K562 (cell line): ENCODE measurements around the gene EXOC3L1. TPM values are rescaled to one million over a fixed set of nuclear protein-coding genes. Genes with fewer than 3 reads are reported as not detected.
A peak's percentile ranks its signal among the peaks of the same experiment; 100 is the strongest.

Experiments
- ETS2 ChIP-seq: IDR thresholded peaks from 2 replicates; pipeline ENCODE4 v1.6.1; 2016; ENCODE audit warnings: borderline replicate concordance, missing genetic modification characterization, mild to moderate bottlenecking, moderate library complexity, missing compliant biosample characterization; ENCODE audit not compliant: poor library complexity, severe bottlenecking
- FOXM1 ChIP-seq, 2 experiments: fragments of 450-650 bp in 1 of 2; sonication (generic) in 1 of 2; formaldehyde crosslinking in 1 of 2; IDR thresholded peaks; 2 replicates each; pipeline versions ENCODE4 v1.6.1 to v1.9.0; 2017 to 2022; ENCODE audit warnings: low read depth in 2 of 2, mild to moderate bottlenecking in 2 of 2, missing genetic modification reagents in 1 of 2, moderate library complexity in 1 of 2
- GATAD2B ChIP-seq: fragments of 450-650 bp; IDR thresholded peaks from 2 replicates; pipeline ENCODE4 v1.6.1; 2017; ENCODE audit warnings: mild to moderate bottlenecking, borderline replicate concordance
- NFIC ChIP-seq: fragments of 450-650 bp; IDR thresholded peaks from 2 replicates; pipeline ENCODE4 v1.6.1; 2017; ENCODE audit warnings: mild to moderate bottlenecking, inconsistent platforms
- SAP30 ChIP-seq: fragments of 200-600 bp; sonication (generic); IDR thresholded peaks from 2 replicates; pipeline ENCODE4 v1.6.1; 2012; ENCODE audit warnings: borderline replicate concordance, low read depth, mild to moderate bottlenecking, moderate library complexity, low read length, control low read depth, inconsistent platforms; ENCODE audit not compliant: insufficient read depth, poor library complexity, severe bottlenecking
- SMAD4 ChIP-seq: fragments of 250-450 bp; sonication (Bioruptor Pico); conservative IDR thresholded peaks from 2 replicates; pipeline ENCODE4 v1.8.0; 2021; ENCODE audit warnings: inconsistent platforms, mild to moderate bottlenecking, moderate library complexity
- TGIF2 ChIP-seq: sonication (generic); formaldehyde crosslinking; IDR thresholded peaks from 2 replicates; pipeline ENCODE4 v1.8.1; 2022; ENCODE audit warnings: mild to moderate bottlenecking, missing genetic modification reagents, moderate library complexity
- TRIM24 ChIP-seq, 2 experiments: fragments of 450-650 bp; IDR thresholded peaks; 2 replicates each; pipeline ENCODE4 v1.6.1; 2016
- ZSCAN32 ChIP-seq: fragments of 450-650 bp; formaldehyde crosslinking; IDR thresholded peaks from 2 replicates; pipeline ENCODE4 v1.4.0; 2020; ENCODE audit warnings: mild to moderate bottlenecking, moderate library complexity
- polyA plus RNA-seq, 8 experiments: library from polyadenylated mRNA; depleted of rRNA in 4 of 8; stranded (reverse) in 5 of 8; unstranded in 3 of 8; fragments of >200 nt; fragmentation: Nextera tagmentation in 2 of 8; fragmentation: Illumina TruSeq in 1 of 8; extraction: Ambion mirVana in 2 of 8; extraction: Trizol in 1 of 8; gene quantifications; 2 replicates each; pipeline versions ENCODE4 v1.2.1 to v1.2.3, GENCODE V29; 2011 to 2014; ENCODE audit warnings: inconsistent platforms in 1 of 8, missing spikeins in 1 of 8
- total RNA-seq, 7 experiments: library from RNA; depleted of rRNA in 6 of 7; stranded (reverse); fragments of >200 nt in 6 of 7; fragmentation: Illumina TruSeq in 2 of 7; extraction: Trizol in 2 of 7; gene quantifications; 2 replicates each; pipeline versions ENCODE4 v1.2.1 to v1.2.3, GENCODE V29; 2011 to 2021; ENCODE audit warnings: low replicate concordance in 1 of 7
- TF ChIP-seq, protein P1 (sequence below): fragments of 450-650 bp; IDR thresholded peaks from 2 replicates; pipeline ENCODE4 v1.6.1; 2016; ENCODE audit warnings: mild to moderate bottlenecking
- TF ChIP-seq, protein P2 (sequence below), 2 experiments: fragments of 450-650 bp; formaldehyde crosslinking in 1 of 2; IDR thresholded peaks; 2 replicates each; pipeline versions ENCODE4 v1.4.0 to v1.6.1; 2014 to 2020; ENCODE audit warnings: mild to moderate bottlenecking in 2 of 2, borderline replicate concordance in 1 of 2, low read depth in 1 of 2
- TF ChIP-seq, protein P3 (sequence below): fragments of 250-450 bp; sonication (Bioruptor Pico); IDR thresholded peaks from 2 replicates; pipeline ENCODE4 v1.9.0; 2021; ENCODE audit warnings: mild to moderate bottlenecking, inconsistent platforms

EXOC3L1 gene
- total and polyA plus RNA-seq, 9 of the 15 experiments (the other 6 are each of a cell fraction or from before 2014, with no cell fraction given), result 0.08 TPM; not detected in 8

DNA sequence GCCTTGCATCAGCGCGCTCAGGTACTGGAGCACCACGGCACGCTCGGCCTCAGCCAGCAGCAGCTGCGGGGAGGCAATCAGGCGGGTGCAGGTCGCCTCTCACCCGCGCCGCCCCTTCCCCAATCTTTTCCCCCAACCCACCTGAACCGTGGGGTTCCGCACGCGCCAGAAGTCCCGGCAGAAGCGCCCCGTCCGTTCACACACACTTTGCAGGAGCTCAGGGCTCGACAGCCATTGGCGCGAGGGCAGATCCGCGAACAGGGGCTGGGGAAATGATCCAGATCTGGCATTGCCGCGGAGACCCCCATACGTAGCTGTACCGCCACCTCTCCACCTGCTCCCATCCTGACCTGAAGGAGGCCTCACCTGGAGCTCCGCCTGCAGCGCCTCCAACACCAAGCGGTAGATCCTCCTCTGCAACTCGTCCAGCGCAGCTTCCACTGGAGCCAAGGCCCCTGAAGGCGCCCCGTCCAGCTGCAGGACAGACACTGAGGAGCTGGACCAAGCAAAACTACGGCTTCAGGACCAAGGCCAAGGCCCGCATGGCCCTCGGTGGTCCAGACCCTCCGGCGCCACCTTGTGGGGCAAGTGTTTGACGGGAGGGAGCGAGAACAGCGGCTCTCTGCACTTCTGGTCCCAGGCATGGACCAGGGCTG lies 4.8 kb downstream of the EXOC3L1 start (continued):
- TF ChIP-seq FOXM1 (IDR thresholded peaks at IDR 0.05; ENCODE audit: low read depth) (no peak), FOXM1 (CRISPR knock-in tag; IDR thresholded peaks at IDR 0.05; ENCODE audit: low read depth) (0 out of 2 replicates have a peak, but pooled peaks have one; percentile 69), ETS2 (tag) (no peak), SAP30 (peak; percentile 87), ZSCAN32 (CRISPR knock-in tag) (no peak), GATAD2B (no peak), TRIM24 (IDR thresholded peaks at IDR 0.05) (no peak), SMAD4 (CRISPR knock-in tag) (peak; percentile 52; the same call in 1 of the 2 replicates), TGIF2 (CRISPR knock-in tag) (peak; percentile 90), NFIC (peak; percentile 30; the same call in 1 of the 2 replicates)
- TF ChIP-seq, protein P1, sequence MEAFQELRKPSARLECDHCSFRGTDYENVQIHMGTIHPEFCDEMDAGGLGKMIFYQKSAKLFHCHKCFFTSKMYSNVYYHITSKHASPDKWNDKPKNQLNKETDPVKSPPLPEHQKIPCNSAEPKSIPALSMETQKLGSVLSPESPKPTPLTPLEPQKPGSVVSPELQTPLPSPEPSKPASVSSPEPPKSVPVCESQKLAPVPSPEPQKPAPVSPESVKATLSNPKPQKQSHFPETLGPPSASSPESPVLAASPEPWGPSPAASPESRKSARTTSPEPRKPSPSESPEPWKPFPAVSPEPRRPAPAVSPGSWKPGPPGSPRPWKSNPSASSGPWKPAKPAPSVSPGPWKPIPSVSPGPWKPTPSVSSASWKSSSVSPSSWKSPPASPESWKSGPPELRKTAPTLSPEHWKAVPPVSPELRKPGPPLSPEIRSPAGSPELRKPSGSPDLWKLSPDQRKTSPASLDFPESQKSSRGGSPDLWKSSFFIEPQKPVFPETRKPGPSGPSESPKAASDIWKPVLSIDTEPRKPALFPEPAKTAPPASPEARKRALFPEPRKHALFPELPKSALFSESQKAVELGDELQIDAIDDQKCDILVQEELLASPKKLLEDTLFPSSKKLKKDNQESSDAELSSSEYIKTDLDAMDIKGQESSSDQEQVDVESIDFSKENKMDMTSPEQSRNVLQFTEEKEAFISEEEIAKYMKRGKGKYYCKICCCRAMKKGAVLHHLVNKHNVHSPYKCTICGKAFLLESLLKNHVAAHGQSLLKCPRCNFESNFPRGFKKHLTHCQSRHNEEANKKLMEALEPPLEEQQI, result no peak; the same call in 1 of the 2 replicates
- TF ChIP-seq, protein P2, sequence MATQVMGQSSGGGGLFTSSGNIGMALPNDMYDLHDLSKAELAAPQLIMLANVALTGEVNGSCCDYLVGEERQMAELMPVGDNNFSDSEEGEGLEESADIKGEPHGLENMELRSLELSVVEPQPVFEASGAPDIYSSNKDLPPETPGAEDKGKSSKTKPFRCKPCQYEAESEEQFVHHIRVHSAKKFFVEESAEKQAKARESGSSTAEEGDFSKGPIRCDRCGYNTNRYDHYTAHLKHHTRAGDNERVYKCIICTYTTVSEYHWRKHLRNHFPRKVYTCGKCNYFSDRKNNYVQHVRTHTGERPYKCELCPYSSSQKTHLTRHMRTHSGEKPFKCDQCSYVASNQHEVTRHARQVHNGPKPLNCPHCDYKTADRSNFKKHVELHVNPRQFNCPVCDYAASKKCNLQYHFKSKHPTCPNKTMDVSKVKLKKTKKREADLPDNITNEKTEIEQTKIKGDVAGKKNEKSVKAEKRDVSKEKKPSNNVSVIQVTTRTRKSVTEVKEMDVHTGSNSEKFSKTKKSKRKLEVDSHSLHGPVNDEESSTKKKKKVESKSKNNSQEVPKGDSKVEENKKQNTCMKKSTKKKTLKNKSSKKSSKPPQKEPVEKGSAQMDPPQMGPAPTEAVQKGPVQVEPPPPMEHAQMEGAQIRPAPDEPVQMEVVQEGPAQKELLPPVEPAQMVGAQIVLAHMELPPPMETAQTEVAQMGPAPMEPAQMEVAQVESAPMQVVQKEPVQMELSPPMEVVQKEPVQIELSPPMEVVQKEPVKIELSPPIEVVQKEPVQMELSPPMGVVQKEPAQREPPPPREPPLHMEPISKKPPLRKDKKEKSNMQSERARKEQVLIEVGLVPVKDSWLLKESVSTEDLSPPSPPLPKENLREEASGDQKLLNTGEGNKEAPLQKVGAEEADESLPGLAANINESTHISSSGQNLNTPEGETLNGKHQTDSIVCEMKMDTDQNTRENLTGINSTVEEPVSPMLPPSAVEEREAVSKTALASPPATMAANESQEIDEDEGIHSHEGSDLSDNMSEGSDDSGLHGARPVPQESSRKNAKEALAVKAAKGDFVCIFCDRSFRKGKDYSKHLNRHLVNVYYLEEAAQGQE (IDR thresholded peaks at IDR 0.05; ENCODE audit: borderline replicate concordance), result peak; percentile 100
- TF ChIP-seq, protein P2 (CRISPR knock-in tag; IDR thresholded peaks at IDR 0.05; ENCODE audit: low read depth), result peak; percentile 99
- TF ChIP-seq, protein P3, sequence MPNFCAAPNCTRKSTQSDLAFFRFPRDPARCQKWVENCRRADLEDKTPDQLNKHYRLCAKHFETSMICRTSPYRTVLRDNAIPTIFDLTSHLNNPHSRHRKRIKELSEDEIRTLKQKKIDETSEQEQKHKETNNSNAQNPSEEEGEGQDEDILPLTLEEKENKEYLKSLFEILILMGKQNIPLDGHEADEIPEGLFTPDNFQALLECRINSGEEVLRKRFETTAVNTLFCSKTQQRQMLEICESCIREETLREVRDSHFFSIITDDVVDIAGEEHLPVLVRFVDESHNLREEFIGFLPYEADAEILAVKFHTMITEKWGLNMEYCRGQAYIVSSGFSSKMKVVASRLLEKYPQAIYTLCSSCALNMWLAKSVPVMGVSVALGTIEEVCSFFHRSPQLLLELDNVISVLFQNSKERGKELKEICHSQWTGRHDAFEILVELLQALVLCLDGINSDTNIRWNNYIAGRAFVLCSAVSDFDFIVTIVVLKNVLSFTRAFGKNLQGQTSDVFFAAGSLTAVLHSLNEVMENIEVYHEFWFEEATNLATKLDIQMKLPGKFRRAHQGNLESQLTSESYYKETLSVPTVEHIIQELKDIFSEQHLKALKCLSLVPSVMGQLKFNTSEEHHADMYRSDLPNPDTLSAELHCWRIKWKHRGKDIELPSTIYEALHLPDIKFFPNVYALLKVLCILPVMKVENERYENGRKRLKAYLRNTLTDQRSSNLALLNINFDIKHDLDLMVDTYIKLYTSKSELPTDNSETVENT, result no peak
